GM21825 (cell line): ENCODE measurements around the gene SLC12A7.
"Not testable (repeated sequence)": the region's sequence is repeated elsewhere in the genome, so short reads cannot be mapped to it uniquely, and the experiment has no call there.

Source experiments
- ATAC-seq: cut with Tn5 transposase; IDR thresholded peaks from one replicate; pipeline ENCODE4 v1.9.1; 2021; ENCODE audit warnings: mild to moderate bottlenecking, moderate library complexity; ENCODE audit not compliant: unreplicated experiment

SLC12A7 gene

GRCh38 chr5:1027631-1028441 lies 84.0 kb downstream of the SLC12A7 start:
- no peak for ATAC-seq

GRCh38 chr5:1026700-1027621 lies 84.9 kb downstream of the SLC12A7 start:
- no peak for ATAC-seq

- ATAC-seq, result not testable (repeated sequence)
These were observed 89.9 kb downstream of the SLC12A7 start for GRCh38 chr5:1021969-1022336.

- no peak for ATAC-seq
These were observed 90.5 kb downstream of the SLC12A7 start for GRCh38 chr5:1021136-1021968.

GRCh38 chr5:1020452-1020961 lies 91.4 kb downstream of the SLC12A7 start:
- no peak for ATAC-seq

- ATAC-seq, result no peak
These were observed 92.6 kb downstream of the SLC12A7 start for GRCh38 chr5:1019001-1019905.

- ATAC-seq, result no peak
These were observed 93.3 kb downstream of the SLC12A7 start for GRCh38 chr5:1018596-1018995.

GRCh38 chr5:1017691-1018455 lies 94.0 kb downstream of the SLC12A7 start:
- no peak for ATAC-seq

- ATAC-seq, result no peak
These were observed 94.8 kb downstream of the SLC12A7 start for GRCh38 chr5:1017056-1017455.

- no peak for ATAC-seq
These were observed 95.4 kb downstream of the SLC12A7 start for GRCh38 chr5:1016476-1016875.

GRCh38 chr5:1016036-1016435 lies 95.8 kb downstream of the SLC12A7 start:
- no peak for ATAC-seq

- ATAC-seq, result no peak
These were observed 96.4 kb downstream of the SLC12A7 start for GRCh38 chr5:1015507-1015906.

- no peak for ATAC-seq
These were observed 97.1 kb downstream of the SLC12A7 start for GRCh38 chr5:1014781-1015221.

GRCh38 chr5:1014346-1014745 lies 97.5 kb downstream of the SLC12A7 start:
- ATAC-seq, result no peak

- ATAC-seq, result no peak
These were observed 97.9 kb downstream of the SLC12A7 start for GRCh38 chr5:1013948-1014301.

GRCh38 chr5:1013238-1013947 lies 98.5 kb downstream of the SLC12A7 start:
- no peak for ATAC-seq

- no peak for ATAC-seq
These were observed 99.0 kb downstream of the SLC12A7 start for GRCh38 chr5:1012900-1013237.

GRCh38 chr5:1012313-1012841 lies 99.5 kb downstream of the SLC12A7 start:
- no peak for ATAC-seq
